SK-N-SH (cell line): Measurements from ENCODE around the gene IAPP. TPM values are rescaled to one million over a fixed set of nuclear protein-coding genes. Genes with fewer than 3 reads are reported as not detected.

Source experiments
- CTCF ChIA-PET: fragments of 300-600, 350-600 bp; formaldehyde crosslinking; extraction: SDS; loops from one replicate; lab custom pipeline; 2021; lab: Yijun Ruan, JAX
- POLR2A ChIA-PET: fragments of 350-600 bp; sonication (Branson Sonifier 250); formaldehyde crosslinking; extraction: SDS; loops from one replicate; lab custom pipeline; 2020; ENCODE audit warnings: antibody characterized with exemption, inconsistent platforms; lab: Yijun Ruan, JAX
- DNase-seq: peaks from one replicate; pipeline ENCODE4 v3.0.0; 2012
- H2AFZ ChIP-seq: fragments of 200-600 bp; sonication (generic); 2 replicates; pipeline ENCODE4 v1.8.1; 2016; ENCODE audit warnings: antibody characterized with exemption, mild to moderate bottlenecking, low read depth
- H3F3A ChIP-seq: fragments of 200-600 bp; sonication (generic); replicated peaks from 2 replicates; pipeline ENCODE3; 2016; ENCODE audit warnings: antibody characterized with exemption, mild to moderate bottlenecking; ENCODE audit not compliant: insufficient read depth
- H3K27ac ChIP-seq, 2 experiments: fragments of 200-500 bp in 1 of 2; fragments of 200-600 bp in 1 of 2; sonication (Bioruptor generic) in 1 of 2; sonication (generic), shearing (Covaris generic) in 1 of 2; 2 replicates each; pipeline versions ENCODE4 v1.5.1 to v1.6.1; 2014 to 2016; ENCODE audit warnings: low read depth in 2 of 2, inconsistent platforms in 1 of 2, low read length in 1 of 2, mild to moderate bottlenecking in 1 of 2, mixed read lengths in 1 of 2
- H3K27me3 ChIP-seq: fragments of 200-600 bp; sonication (generic), shearing (Covaris generic); 2 replicates; pipeline ENCODE4 v1.6.1; 2016; ENCODE audit warnings: mixed run types; ENCODE audit not compliant: insufficient read depth
- H3K36me3 ChIP-seq, 2 experiments: fragments of 200-500 bp in 1 of 2; fragments of 200-600 bp in 1 of 2; sonication (Bioruptor generic) in 1 of 2; sonication (generic) in 1 of 2; replicated peaks in 1 of 2; 2 replicates each; pipeline versions ENCODE3 to v1.5.1; 2014 to 2016; ENCODE audit warnings: low read length in 1 of 2, mild to moderate bottlenecking in 1 of 2; ENCODE audit not compliant: insufficient read depth in 2 of 2, control insufficient read depth in 1 of 2
- H3K4me1 ChIP-seq, 2 experiments: fragments of 200-500 bp in 1 of 2; fragments of 200-600 bp in 1 of 2; sonication (Bioruptor generic) in 1 of 2; sonication (generic), shearing (Covaris generic) in 1 of 2; 2 replicates each; pipeline versions ENCODE4 v1.5.1 to v1.6.1; 2014 to 2016; ENCODE audit warnings: low read depth in 1 of 2, low read length in 1 of 2, mixed run types in 1 of 2; ENCODE audit not compliant: insufficient read depth in 2 of 2, control insufficient read depth in 1 of 2
- H3K4me2 ChIP-seq: fragments of 200-600 bp; sonication (generic), shearing (Covaris generic); 2 replicates; pipeline ENCODE4 v1.6.1; 2017; ENCODE audit warnings: mixed run types
- H3K4me3 ChIP-seq, 2 experiments: fragments of 200-500 bp in 1 of 2; fragments of 200-600 bp in 1 of 2; sonication (Bioruptor generic) in 1 of 2; sonication (generic), shearing (Covaris generic) in 1 of 2; 2 replicates each; pipeline versions ENCODE4 v1.5.1 to v1.8.1; 2014 to 2016; ENCODE audit warnings: low read depth in 2 of 2, inconsistent platforms in 1 of 2, low read length in 1 of 2, mild to moderate bottlenecking in 1 of 2, mixed read lengths in 1 of 2, moderate library complexity in 1 of 2
- H3K79me2 ChIP-seq: fragments of 200-600 bp; sonication (generic); 2 replicates; pipeline ENCODE4 v1.8.1; 2017; ENCODE audit warnings: mild to moderate bottlenecking; ENCODE audit not compliant: insufficient read depth
- H3K9ac ChIP-seq: fragments of 200-600 bp; sonication (generic); 2 replicates; pipeline ENCODE4 v1.6.1; 2017; ENCODE audit warnings: mixed run types
- H3K9me2 ChIP-seq: fragments of 200-600 bp; sonication (generic); 2 replicates; pipeline ENCODE4 v1.6.1; 2017; ENCODE audit warnings: mixed run types
- H3K9me3 ChIP-seq: fragments of 200-600 bp; sonication (generic); 2 replicates; pipeline ENCODE4 v1.6.1; 2017; ENCODE audit warnings: mixed run types, mild to moderate bottlenecking, moderate library complexity
- H4K20me1 ChIP-seq: fragments of 200-600 bp; sonication (generic); 2 replicates; pipeline ENCODE4 v1.6.1; 2017; ENCODE audit warnings: mild to moderate bottlenecking, mixed run types; ENCODE audit not compliant: insufficient read depth
- ELF1 ChIP-seq: IDR thresholded peaks from 2 replicates; pipeline ENCODE4 v1.4.0; 2012
- EZH2phosphoT487 ChIP-seq: fragments of 200-600 bp; sonication (generic); IDR thresholded peaks from 2 replicates; pipeline ENCODE4 v1.6.1; 2017; ENCODE audit warnings: low read depth, mixed run types, mild to moderate bottlenecking, antibody characterized with exemption, moderate library complexity, borderline replicate concordance
- FOSL2 ChIP-seq: IDR thresholded peaks from 2 replicates; pipeline ENCODE4 v1.4.0; 2012; ENCODE audit warnings: low read depth, mild to moderate bottlenecking, moderate library complexity, borderline replicate concordance
- FOXJ3 ChIP-seq: sonication (generic); formaldehyde crosslinking; IDR thresholded peaks from 2 replicates; pipeline ENCODE4 v1.5.1; 2020; ENCODE audit warnings: mild to moderate bottlenecking, missing genetic modification reagents
- FOXM1 ChIP-seq: IDR thresholded peaks from 2 replicates; pipeline ENCODE4 v1.4.0; 2012; ENCODE audit warnings: low read depth, mild to moderate bottlenecking
- MXI1 ChIP-seq: IDR thresholded peaks from 2 replicates; pipeline ENCODE4 v1.6.1; 2012; ENCODE audit warnings: mild to moderate bottlenecking, low read depth, low read length, improper control_type of control experiment
- NRF1 ChIP-seq: IDR thresholded peaks from 2 replicates; pipeline ENCODE4 v1.6.1; 2012; ENCODE audit warnings: low read depth, mild to moderate bottlenecking, low read length
- PBX3 ChIP-seq: IDR thresholded peaks from 2 replicates; pipeline ENCODE4; 2012
- POLR2AphosphoS5 ChIP-seq: IDR thresholded peaks from 2 replicates; pipeline ENCODE4 v1.6.1; 2012; ENCODE audit warnings: low read depth, low read length
- REST ChIP-seq: IDR thresholded peaks from 2 replicates; pipeline ENCODE4 v1.6.1; 2012; ENCODE audit warnings: mild to moderate bottlenecking, low read depth, low read length, moderate library complexity
- RFX5 ChIP-seq: IDR thresholded peaks from 2 replicates; pipeline ENCODE4 v1.6.1; 2012; ENCODE audit warnings: mild to moderate bottlenecking, improper control_type of control experiment, low read length
- TAF1 ChIP-seq: IDR thresholded peaks from 2 replicates; pipeline ENCODE4 v1.6.1; 2012; ENCODE audit warnings: low read depth, mild to moderate bottlenecking, low read length, moderate library complexity, borderline replicate concordance
- TCF12 ChIP-seq: IDR thresholded peaks from 2 replicates; pipeline ENCODE4 v1.4.0; 2012
- TEAD4 ChIP-seq: IDR thresholded peaks from 2 replicates; pipeline ENCODE4 v1.4.0; 2012; ENCODE audit warnings: mild to moderate bottlenecking, borderline replicate concordance; ENCODE audit not compliant: insufficient read depth
- YY1 ChIP-seq: IDR thresholded peaks from 2 replicates; pipeline ENCODE4 v1.4.0; 2012; ENCODE audit warnings: low read depth, mild to moderate bottlenecking
- ZBTB33 ChIP-seq: IDR thresholded peaks from 2 replicates; pipeline ENCODE4 v1.4.0; 2012; ENCODE audit warnings: low read depth, borderline replicate concordance
- WGBS: methylation state at CpG from one replicate; pipeline ENCODE4 v1.1.6; 2017; ENCODE audit warnings: low lambda C conversion rate; 5-methylcytosine and 5-hydroxymethylcytosine counted together
- polyA plus RNA-seq, 3 experiments: library from polyadenylated mRNA; depleted of rRNA; stranded (reverse); fragments of >200 nt; gene quantifications; 2 replicates each; pipeline ENCODE4 v1.2.3, GENCODE V29; 2012
- TF ChIP-seq, protein P1 (sequence below): IDR thresholded peaks from 2 replicates; pipeline ENCODE4 v1.4.0; 2012; ENCODE audit warnings: low read depth, borderline replicate concordance

The IAPP gene
- polyA plus RNA-seq, 1 of the 3 experiments (the other 2 are of a cell fraction), result not detected

DNA sequence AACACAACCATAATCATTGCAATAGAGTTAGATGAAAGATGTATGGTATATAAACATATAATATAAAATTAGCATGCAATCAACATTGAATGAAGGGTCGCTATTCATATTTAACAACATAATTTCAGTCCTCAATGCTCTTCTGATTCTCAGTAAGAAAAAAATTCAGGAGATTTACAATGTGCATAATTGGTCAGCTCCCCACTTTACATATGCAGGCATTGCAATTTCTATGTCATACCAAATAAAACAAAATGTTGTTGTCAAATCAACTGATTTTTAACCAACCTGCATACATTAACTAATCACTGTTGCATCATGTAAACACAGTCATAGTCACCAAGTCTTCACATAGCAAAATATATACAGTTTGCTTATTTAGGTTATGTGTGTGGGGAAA, 32.8 kb upstream of the IAPP start (continued):
- no peak for TF ChIP-seq REST
- TF ChIP-seq, all 33 proteins: peak for 0

- H3K4me2 ChIP-seq, result no peak overlapping the region
- no peaks in the 10 kb centered on the region for H3K36me3 ChIP-seq
- 32% methylated on average over 6 of the region's 6 CpGs for WGBS
- H4K20me1 ChIP-seq, result no peaks in the 10 kb centered on the region
- H3K9ac ChIP-seq, result no peak overlapping the region
- no peak overlapping the region for H3K4me3 ChIP-seq
- POLR2A ChIA-PET, result no interaction called here
- no peaks in the 10 kb centered on the region for H3K27me3 ChIP-seq
- CTCF ChIA-PET, result interaction anchor here (1.0 to 1.3 kb wide), 2 partner anchors 9 to 340 kb away, joined by 3 read pairs; no protein-coding TSS in a partner anchor
- H3K79me2 ChIP-seq, result no peaks in the 10 kb centered on the region
- H3K27ac ChIP-seq, result no peak overlapping the region
- no peaks in the 10 kb centered on the region for H3F3A ChIP-seq
- no peaks in the 10 kb centered on the region for H3K4me1 ChIP-seq
- H3K9me2 ChIP-seq, result no peaks in the 10 kb centered on the region
- DNase-seq, result no peak
- H2AFZ ChIP-seq, result no peak overlapping the region
- no peak for TF ChIP-seq PBX3
- no peak for TF ChIP-seq ZBTB33
- no peaks in the 10 kb centered on the region for H3K9me3 ChIP-seq
Observed at GRCh38 chr12:21340403-21340802, 32.3 kb upstream of the IAPP start.

- Histone ChIP-seq H3K4me2 (no peak overlapping the region), H3K27me3 (no peaks in the 10 kb centered on the region), H3K36me3 (no peaks in the 10 kb centered on the region), H3K9me3 (no peaks in the 10 kb centered on the region), H3K4me3 (no peak overlapping the region), H3K9ac (no peak overlapping the region), H3F3A (no peaks in the 10 kb centered on the region), H3K27ac (no peak overlapping the region), H4K20me1 (no peaks in the 10 kb centered on the region), H3K9me2 (no peaks in the 10 kb centered on the region), H3K4me1 (no peaks in the 10 kb centered on the region), H2AFZ (no peak overlapping the region), H3K79me2 (no peaks in the 10 kb centered on the region)
- DNase-seq, result no peak
- TF ChIP-seq TCF12 (no peak), ZBTB33 (no peak), YY1 (no peak), POLR2AphosphoS5 (no peak), TEAD4 (no peak), RFX5 (no peak), NRF1 (no peak), ELF1 (no peak), TAF1 (no peak), MXI1 (no peak), FOXM1 (no peak), FOSL2 (no peak), EZH2phosphoT487 (no peak), FOXJ3 (no peak)
- TF ChIP-seq, protein P1, sequence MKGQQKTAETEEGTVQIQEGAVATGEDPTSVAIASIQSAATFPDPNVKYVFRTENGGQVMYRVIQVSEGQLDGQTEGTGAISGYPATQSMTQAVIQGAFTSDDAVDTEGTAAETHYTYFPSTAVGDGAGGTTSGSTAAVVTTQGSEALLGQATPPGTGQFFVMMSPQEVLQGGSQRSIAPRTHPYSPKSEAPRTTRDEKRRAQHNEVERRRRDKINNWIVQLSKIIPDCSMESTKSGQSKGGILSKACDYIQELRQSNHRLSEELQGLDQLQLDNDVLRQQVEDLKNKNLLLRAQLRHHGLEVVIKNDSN, result no peak
- 20% methylated on average over 4 of the region's 4 CpGs for WGBS
- POLR2A ChIA-PET, result no interaction called here
- CTCF ChIA-PET, result interaction anchor here (0.7 kb wide), 1 partner anchor 12 kb away, joined by 3 read pairs; no protein-coding TSS in a partner anchor
Observed at GRCh38 chr12:21341769-21342168, 30.9 kb upstream of the IAPP start.
